ENCODE results near the gene ATG9A.

GRCh38 chr2:219210196-219210885, 19.1 kb downstream of the ATG9A start:
- TF ChIP-seq, protein P1, sequence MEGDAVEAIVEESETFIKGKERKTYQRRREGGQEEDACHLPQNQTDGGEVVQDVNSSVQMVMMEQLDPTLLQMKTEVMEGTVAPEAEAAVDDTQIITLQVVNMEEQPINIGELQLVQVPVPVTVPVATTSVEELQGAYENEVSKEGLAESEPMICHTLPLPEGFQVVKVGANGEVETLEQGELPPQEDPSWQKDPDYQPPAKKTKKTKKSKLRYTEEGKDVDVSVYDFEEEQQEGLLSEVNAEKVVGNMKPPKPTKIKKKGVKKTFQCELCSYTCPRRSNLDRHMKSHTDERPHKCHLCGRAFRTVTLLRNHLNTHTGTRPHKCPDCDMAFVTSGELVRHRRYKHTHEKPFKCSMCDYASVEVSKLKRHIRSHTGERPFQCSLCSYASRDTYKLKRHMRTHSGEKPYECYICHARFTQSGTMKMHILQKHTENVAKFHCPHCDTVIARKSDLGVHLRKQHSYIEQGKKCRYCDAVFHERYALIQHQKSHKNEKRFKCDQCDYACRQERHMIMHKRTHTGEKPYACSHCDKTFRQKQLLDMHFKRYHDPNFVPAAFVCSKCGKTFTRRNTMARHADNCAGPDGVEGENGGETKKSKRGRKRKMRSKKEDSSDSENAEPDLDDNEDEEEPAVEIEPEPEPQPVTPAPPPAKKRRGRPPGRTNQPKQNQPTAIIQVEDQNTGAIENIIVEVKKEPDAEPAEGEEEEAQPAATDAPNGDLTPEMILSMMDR (IDR thresholded peaks at IDR 0.05): no peak
- no peak for TF ChIP-seq EZH2 (IDR thresholded peaks at IDR 0.05; ENCODE audit: borderline replicate concordance, insufficient read depth, low read depth, low read length, poor library complexity, severe bottlenecking)
